ENCODE results near the gene NLRP3. TPM values are rescaled to one million over a fixed set of nuclear protein-coding genes. Genes with fewer than 3 reads are reported as not detected.
A peak's percentile ranks its signal among the peaks of the same experiment; 100 is the strongest.

The NLRP3 gene
- total RNA-seq, 1 donor from 2014 or later = under 0.01 TPM

- TF ChIP-seq CTCF (IDR thresholded peaks at IDR 0.05; ENCODE audit: insufficient read depth, low read length, severe bottlenecking) = no peak
- H3K27me3 ChIP-seq (ENCODE audit: control insufficient read depth, insufficient read depth, low read length) = no peaks in the 10 kb centered on the region
- H3K4me3 ChIP-seq (ENCODE audit: low read depth, low read length) = no peak overlapping the region
- DNase-seq (ENCODE audit: low read depth) = no peak
- no peak for FAIRE-seq
- no peaks in the 10 kb centered on the region for H3K36me3 ChIP-seq (ENCODE audit: control insufficient read depth, insufficient read depth, low read length)
These were observed 13.8 kb upstream of the NLRP3 start for GRCh38 chr1:247402120-247402675.

GRCh38 chr1:247406014-247406656 lies 9.8 kb upstream of the NLRP3 start:
- no peak for DNase-seq (ENCODE audit: low read depth)
- Histone ChIP-seq H3K36me3 (ENCODE audit: control insufficient read depth, insufficient read depth, low read length) (no peaks in the 10 kb centered on the region), H3K4me3 (ENCODE audit: low read depth, low read length) (no peak overlapping the region), H3K27me3 (ENCODE audit: control insufficient read depth, insufficient read depth, low read length) (no peaks in the 10 kb centered on the region)
- FAIRE-seq = no peak
- TF ChIP-seq CTCF (IDR thresholded peaks at IDR 0.05; ENCODE audit: insufficient read depth, low read length, severe bottlenecking) = no peak

GRCh38 chr1:247407180-247407616 lies 8.8 kb upstream of the NLRP3 start:
- no peak for TF ChIP-seq CTCF (IDR thresholded peaks at IDR 0.05; ENCODE audit: insufficient read depth, low read length, severe bottlenecking)
- no peak overlapping the region for H3K4me3 ChIP-seq (ENCODE audit: low read depth, low read length)
- DNase-seq (ENCODE audit: low read depth) (no peak), FAIRE-seq (peak; percentile 55)
- no peaks in the 10 kb centered on the region for H3K27me3 ChIP-seq (ENCODE audit: control insufficient read depth, insufficient read depth, low read length)
- no peaks in the 10 kb centered on the region for H3K36me3 ChIP-seq (ENCODE audit: control insufficient read depth, insufficient read depth, low read length)

GRCh38 chr1:247408100-247408499 lies 7.9 kb upstream of the NLRP3 start:
- Histone ChIP-seq H3K27me3 (ENCODE audit: control insufficient read depth, insufficient read depth, low read length) (no peaks in the 10 kb centered on the region), H3K36me3 (ENCODE audit: control insufficient read depth, insufficient read depth, low read length) (no peaks in the 10 kb centered on the region), H3K4me3 (ENCODE audit: low read depth, low read length) (no peak overlapping the region)
- no peak for TF ChIP-seq CTCF (IDR thresholded peaks at IDR 0.05; ENCODE audit: insufficient read depth, low read length, severe bottlenecking)
- FAIRE-seq (no peak), DNase-seq (ENCODE audit: low read depth) (no peak)

- H3K36me3 ChIP-seq (ENCODE audit: control insufficient read depth, insufficient read depth, low read length) = no peaks in the 10 kb centered on the region
- H3K4me3 ChIP-seq (ENCODE audit: low read depth, low read length) = no peak overlapping the region
- no peak for DNase-seq (ENCODE audit: low read depth)
- H3K27me3 ChIP-seq (ENCODE audit: control insufficient read depth, insufficient read depth, low read length) = no peaks in the 10 kb centered on the region
- FAIRE-seq = no peak
- no peak for TF ChIP-seq CTCF (IDR thresholded peaks at IDR 0.05; ENCODE audit: insufficient read depth, low read length, severe bottlenecking)
These were observed 6.0 kb upstream of the NLRP3 start for GRCh38 chr1:247409869-247410544.

Data from bronchial epithelial cell (primary cell).